Caki2 (cell line): ENCODE results near the gene STAP2. TPM values are rescaled to one million over a fixed set of nuclear protein-coding genes. Genes with fewer than 3 reads are reported as not detected.

Source experiments
- DNase-seq: peaks from one replicate; pipeline ENCODE4 v3.0.0-alpha.2; 2015; ENCODE audit warnings: low read depth
- in situ Hi-C: cut with HindIII; loops from 2 replicates; pipeline ENCODE4 v1.10.0; 2016; ENCODE audit warnings: low sequenced_read_pairs, low pct_unique_long_range_greater_than_20kb, mixed read lengths
- total RNA-seq: library from RNA; depleted of rRNA; stranded (reverse); fragments of >200 nt; shearing (Covaris generic); gene quantifications from 2 replicates; pipeline ENCODE4 v1.2.3, GENCODE V29; 2014; ENCODE audit warnings: low replicate concordance

Gene STAP2
- total RNA-seq, 1 experiment from 2014 or later = 25.1 TPM

DNA sequence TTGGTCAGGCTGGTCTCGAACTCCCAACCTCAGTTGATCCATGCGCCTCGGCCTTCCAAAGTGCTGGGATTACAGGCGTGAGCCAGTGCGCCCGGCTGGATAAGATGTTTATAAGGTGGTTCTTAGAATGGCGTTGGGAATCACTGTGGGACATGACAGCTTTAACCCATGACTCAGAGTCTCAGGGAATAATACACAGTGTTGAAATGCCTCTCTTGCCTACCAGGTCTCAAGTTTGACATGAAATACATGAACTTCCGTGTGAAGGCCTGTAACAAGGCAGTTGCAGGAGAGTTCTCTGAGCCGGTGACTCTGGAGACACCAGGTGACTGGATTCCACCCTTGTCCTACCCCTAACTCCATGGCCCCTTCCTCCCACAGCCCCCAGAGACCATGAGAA, 21.7 kb downstream of the STAP2 start:
- DNase-seq = no peak
- in situ Hi-C loops = no loop called here

DNA sequence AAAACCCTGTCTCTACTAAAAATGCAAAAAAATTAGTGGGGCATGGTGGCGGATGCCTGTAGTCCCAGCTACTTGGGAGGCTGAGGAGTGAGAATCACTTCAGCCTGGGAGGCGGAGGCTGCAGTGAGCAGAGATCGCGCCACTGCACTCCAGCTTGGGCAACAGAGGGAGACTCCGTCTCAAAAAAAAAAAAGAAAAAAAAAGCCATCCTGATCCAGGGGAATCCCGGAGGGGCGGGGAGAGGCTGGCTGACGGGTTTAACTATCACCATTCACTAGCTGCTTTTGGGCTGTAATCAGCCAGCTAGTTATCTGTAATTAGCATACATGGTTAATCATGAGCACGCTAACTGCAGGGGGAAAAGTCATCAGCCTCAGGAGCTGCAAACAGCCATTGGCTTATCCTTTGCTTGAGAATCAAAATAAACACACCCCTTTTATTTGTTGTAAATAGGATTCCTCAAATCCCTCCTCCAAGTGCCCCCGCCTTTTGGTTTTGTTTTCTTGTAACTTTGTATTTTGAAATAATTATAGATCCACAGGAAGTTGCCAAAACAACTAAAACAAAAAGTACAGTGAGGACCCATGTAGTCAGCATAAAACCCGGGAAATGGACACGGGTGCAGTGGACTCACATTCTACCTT, 24.7 kb downstream of the STAP2 start:
- DNase-seq = peak; percentile 49

DNA sequence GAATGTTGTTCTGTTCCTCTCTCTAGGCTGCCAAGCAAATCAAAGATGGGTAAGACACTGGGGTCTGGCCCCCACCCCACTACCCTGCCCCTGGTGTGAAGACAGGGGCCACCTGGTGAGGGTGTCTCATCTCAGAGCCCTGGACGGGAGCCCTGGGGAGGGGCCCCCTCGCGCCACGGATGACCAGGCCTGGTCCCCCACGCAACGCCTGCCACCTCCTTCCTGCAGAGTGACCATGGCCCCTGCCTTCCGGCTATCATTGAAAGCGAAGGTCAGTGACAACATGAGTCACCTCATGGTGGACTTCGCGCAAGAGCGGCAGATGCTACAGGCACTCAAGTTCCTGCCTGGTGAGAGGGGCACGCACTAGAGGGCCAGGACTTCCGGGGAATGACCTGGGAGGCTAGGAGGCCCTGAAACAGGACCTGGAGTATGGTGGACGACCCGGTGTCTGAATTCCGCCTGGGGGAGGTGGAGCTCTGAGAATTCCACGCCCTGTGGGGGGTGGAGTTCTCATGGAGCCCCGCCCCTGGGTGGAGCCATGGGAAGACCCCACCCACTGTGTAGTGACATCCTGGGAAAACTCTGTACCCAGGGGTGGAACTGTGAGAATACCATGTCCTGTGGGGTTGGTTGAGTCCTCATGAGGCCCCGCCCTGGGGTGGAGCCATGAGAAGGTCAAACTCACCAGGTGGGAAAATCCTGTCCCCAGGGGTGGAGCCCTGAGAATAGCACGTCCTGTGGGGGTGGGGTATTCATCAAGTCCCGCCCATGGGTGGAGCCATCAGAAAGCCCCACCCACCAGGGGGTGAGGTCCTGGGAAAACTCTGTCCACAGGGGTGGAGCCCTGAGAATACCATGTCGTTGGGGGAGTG, 28.1 kb downstream of the STAP2 start:
- peak; percentile 100 for DNase-seq
- in situ Hi-C loops = no loop called here

More for the DNA sequence above, 24.7 kb downstream of the STAP2 start:
- in situ Hi-C loops = no loop called here

DNA sequence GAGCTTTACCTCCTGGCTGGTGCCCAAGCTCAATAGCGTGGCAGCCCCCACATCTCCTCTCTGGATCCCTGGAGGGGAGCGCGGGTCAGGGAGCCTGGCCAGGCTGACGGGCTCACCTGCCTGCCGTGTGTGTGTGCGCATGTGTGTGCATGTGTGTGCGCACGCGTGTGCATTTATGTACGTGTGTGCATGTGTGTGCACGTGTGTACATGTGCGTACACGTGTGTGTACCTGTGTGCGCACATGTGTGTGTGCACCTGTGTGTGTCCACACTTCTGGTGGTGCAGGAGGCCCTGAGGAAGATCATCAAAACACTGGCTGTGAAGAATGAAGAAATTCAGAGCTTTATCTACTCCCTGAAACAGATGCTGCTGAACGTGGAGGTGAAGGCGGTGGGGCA, 33.0 kb downstream of the STAP2 start:
- in situ Hi-C loops = no loop called here
- DNase-seq = no peak

DNA sequence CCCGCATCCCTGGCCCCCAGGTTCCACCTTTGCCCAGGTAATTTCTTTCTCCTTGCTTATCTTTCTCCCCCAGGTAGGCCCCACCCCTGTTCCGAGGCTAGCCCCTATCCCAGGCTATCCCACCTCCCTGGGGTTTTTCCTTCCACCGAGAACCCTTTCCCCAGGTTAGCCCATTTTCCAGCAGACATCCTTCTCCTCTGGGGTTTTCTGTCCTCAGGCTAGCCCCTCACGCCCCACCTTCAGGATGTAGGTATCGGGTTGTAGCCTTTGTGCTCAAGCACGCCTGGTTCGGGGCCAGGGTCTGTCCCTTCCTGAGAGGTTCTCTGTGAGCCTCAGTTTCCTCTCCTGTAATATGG, 33.4 kb downstream of the STAP2 start:
- DNase-seq = no peak
- in situ Hi-C loops = no loop called here

DNA sequence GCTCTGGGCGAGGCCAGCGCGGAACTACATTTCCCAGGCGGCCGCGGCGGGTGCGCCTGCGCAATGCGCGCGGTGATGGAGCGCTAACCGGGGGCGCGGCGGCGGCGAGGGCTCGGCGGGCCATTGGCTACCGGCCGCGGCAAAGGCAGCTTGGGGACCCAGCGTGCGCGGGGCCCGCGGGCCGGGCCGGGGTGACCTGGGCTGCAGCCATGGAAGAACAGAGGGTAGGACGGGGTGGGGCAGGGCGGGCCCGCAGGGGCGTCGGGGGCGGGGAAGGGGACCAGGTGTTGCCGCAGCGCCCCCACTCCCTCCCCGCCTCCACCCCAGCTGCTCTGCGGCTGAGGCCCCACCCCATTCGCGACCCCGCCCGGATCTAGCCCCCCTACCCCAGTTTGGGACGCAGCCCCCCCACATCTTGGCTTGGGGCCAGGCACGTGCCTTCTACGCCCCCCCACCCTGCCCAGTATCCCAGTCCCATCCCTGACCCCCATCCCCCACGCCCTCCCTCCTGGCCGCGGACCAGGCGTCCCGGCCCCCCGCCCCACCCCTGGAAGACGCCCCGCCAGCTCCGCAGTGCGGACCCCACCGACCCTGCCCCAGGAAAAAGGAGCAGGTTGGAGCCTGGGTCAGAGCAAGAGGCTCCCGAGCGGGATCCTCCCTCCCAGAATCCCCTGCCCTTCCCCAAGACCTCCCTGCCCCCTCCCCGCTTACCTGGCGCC, 33.9 kb downstream of the STAP2 start, which contains the start of gene FSD1:
Gene FSD1, plus strand, starts transcription at position 61 of the 719 bp plus-strand sequence. Its CDS starts 149 bp downstream, at position 210.
- peak; percentile 33 for DNase-seq
- in situ Hi-C loops = no loop called here

DNA sequence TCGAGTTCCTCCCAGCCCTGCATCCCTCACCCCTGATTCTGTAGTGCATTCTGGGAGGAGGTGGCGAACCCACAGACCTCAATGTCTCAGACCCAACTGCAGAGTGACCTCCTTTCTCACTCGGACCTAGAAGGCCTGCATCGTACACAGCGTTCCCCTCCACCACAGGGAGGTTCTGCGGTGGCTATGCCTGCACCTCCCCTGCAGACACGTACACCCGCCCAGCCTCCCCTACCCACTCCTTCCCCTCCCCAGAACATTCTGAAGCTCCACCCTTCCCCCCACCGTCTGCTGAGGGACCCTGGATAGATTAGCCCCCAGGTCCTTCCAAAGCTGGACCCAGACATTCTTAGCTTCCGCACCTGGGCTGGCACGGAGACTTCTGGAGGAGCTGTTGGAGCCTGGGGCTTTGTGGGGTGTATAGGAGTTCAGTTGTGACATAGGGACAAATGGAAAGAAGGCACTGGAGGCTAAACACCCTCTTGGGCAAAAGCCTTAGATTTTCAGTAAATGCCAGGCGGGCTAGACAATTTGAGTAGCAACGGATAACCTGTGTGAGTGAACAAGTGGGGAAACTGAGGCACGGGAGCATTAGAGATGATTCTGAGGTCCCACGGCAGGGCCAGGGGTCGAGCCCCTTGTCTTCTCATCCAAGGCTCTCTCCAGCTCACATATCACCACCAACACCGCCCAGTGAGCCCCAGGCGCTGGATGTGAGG, 34.6 kb downstream of the STAP2 start:
- no peak for DNase-seq
- in situ Hi-C loops = no loop called here

DNA sequence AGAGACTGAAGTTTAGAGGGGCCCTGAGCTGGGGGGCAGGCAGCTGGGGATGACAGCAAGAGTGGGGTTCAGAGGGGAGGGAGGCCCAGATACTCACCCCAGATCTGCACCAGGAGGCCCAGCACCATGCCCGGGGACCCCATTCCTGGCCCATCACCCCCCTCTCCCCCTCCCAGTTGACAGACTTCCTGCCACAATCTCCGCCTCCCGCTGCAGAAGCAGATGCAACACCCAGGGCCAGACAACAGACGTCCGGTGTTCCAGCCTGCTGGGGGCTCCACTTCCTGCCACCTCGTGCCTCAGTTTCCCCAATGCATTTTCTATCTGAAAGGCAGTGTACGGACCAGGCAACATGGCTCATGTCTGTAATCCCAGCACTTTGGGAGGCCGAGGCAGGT, 36.4 kb downstream of the STAP2 start, which contains the start of gene TMIGD2:
Gene TMIGD2, minus strand, starts transcription at position 147 of the 398 bp plus-strand sequence. Its CDS starts 4 bp downstream, at position 143.
- DNase-seq = no peak
- in situ Hi-C loops = no loop called here

DNA sequence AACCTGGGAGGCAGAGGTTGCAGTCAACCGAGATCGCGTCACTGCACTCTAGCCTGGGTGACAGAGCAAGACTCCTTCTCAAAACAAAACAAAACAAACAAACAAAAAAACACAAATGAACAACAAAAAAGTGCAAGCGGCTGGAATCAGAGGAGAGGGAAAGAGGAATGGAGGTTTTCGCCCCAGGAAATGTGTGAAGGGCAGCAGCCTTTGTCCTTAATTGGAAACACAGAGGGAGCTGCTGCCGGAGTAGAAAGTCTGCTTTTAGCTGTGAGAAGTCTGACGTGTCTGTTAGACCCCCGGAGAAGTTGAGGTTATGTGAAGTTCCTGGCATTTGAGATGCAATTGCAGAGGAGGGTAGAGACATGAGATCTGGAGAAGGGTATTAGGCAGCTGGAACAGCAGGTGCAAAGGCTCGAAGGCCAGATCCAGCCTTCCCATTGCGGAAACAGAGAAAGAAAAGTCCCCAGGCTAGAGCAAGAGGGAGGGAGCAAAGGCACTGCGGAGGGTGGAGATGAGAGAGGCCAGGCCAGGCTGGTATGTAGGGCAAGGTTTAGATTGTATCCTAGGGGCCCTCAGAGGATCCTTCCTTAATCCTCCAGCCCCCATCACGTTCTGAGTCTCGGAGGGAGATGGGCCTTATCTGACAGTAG, 36.9 kb downstream of the STAP2 start:
- in situ Hi-C loops = no loop called here
- DNase-seq = no peak

DNA sequence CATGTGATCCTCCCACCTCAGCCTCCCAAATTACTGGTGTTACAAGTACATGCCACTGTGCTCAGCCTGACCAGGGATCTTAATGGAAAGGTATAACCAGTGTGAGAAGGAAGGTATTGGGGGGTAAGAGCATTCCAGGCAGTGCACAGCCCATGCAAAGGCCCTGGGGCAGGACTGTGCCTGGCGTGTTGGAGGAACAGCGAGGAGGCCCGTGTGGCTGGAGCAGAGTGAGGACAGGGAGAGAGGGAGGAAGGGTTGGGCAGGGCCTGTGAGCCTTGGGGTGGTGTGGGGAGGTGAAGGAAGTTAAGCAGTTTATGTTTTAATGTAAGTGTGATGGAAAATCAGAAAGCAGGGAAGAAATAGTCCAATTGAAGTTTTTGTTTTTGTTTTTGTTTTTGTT, 38.0 kb downstream of the STAP2 start:
- in situ Hi-C loops = no loop called here
- no peak for DNase-seq

DNA sequence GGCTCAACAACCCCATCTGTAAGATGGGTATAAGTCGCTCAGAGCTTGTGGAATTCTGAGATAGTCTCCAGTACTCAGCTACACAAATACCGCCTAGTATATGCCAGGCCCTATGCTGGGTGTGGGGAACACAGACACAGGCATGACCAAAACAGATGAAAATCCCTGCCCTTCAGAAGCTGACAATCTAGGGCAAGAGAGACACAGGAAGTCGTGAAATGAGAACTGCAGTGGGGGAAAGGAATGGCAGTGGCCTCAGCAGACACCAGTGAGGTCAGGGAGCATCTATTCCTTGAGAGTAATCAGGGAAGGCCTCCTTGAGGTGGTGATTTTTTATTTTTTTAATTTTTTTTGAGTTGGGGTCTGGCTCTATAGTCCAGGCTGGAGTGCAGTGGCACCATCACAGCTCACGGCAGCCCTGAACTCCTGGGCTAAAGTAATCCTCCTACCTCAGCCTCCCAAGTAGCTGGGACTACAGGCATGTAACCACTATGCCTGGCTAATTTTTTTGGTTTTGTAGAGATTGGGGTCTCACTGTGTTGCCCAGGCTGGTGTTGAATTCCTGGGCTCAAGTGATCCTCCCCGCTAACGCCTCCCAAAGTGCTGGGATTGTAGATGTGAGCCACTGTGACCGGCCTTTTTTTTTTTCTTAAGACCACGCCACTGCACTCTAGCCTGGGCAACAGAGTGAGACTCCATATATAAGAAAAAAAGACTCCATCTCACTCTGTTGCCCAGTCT, 39.6 kb downstream of the STAP2 start:
- in situ Hi-C loops = no loop called here
- no peak for DNase-seq

DNA sequence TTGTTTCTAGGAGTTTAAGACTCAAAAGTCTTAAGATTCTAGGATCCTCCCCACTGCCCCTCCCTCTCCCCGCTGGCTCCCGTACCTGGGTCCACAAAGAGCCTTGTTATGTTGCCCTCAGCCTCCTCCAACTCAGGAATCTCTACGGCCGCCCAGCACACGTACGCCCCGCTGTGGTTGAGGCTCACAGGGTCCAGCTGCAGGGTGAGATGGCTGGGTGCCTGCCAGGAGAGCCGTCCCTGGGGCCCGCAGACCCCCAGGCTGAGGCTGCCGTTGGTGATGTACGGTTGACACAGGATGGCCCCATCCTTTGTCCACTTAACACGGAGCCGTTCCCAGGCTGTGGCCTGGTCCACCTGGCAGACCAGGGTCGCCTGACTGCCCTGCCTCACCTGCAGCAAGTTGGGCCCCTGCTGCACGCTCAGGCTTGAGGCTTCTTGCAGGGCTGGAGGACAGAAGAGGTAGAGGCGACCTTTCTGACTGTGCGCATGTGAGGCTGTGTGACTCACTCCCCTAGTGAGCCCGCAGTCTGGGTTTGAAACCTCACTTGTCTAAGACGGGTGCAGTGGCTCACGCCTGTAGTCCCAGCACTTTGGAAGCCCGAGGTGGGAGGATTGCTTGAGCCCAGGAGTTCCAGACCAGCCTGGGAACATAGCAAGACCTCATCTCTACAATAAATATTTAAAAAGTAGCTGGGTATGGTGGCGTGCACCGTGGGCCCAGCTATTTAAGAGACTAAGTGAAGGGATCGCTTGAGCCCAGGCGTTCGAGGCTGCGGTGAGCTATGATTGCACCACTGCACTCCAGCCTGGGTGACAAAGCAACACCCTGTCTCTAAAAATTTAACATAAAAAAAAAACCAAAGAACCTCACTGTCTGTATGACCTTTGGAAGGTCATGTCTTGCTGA, 40.5 kb downstream of the STAP2 start:
- DNase-seq = no peak
- in situ Hi-C loops = no loop called here

DNA sequence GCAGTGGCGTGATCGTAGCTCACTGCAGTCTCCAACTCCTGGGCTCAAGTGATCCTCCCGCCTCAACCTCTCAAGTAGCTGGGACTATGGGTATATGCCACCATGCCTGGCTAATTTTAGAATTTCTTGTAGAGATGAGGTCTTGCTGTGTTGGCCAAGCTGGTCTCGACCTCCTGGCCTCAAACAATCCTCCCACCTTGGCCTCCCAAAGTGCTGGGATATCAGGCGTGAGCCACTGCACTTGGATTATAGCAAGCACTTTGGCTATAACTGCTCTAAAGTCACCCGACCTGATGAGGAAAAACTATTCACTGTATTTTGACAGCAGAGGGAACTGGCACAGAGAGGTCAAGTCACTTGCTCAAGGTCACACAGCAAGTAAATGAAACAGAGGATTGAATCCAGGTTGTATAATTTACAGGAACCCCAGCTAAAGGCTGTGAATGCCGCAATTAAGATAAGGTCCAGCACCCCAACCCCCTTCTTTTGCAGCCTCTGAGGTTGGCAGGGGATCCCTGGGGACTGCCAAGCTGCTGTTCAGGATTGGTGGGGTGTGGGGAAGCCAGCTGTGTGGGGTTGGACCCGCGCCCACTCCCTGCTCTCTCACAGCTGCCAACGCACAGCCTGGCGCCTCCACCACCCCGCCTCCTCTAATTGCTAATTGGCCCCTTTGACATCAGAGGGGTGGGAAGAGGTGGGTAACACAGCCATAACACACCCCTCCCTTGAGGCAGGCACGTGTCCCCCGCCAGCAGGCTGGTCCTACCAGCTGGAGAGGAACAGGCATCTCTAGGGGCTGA, 42.5 kb downstream of the STAP2 start:
- no peak for DNase-seq
- in situ Hi-C loops = no loop called here

DNA sequence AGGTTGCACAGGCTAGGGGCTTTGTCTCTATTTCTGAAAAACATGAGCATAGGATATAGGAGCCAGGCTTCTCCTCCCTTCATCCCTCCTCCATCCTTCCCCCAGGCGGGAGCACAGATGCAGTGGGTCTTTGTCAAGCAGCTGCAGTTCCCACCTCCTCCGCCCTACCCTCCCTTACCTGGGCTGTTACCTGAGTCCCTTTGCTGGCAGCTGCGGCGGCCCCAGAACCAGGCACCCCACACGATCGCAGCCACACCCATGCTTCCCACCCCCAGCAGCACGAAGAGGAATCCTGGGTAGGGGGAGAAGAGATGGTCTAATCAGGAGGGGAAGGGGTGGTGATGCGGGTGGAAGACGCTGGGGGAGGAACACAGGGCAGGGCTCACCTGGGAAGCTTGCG, 44.2 kb downstream of the STAP2 start:
- DNase-seq = no peak
- in situ Hi-C loops = no loop called here

DNA sequence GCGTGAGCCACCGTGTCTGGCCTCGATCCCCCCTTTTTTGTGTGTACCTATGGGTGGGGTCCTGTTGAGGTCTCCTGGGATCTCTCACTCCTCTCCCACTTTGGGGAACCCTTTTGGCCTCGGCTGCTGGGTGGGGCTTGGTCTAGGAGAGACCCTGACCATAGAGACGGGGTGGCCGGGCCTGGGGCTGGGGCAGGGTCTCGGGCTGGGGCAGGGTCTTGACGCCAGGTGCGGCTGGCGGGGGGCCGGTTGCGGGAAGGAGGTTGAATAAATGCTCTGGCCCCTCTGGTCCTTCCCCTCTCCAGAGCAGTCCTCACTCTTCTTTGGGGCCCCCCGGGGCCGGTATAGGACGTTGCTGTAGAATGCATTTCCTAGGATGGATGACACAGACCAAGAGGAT, 46.1 kb downstream of the STAP2 start:
- no peak for DNase-seq
- in situ Hi-C loops = no loop called here
